Vagina (tissue), 2 donors: Measurements from ENCODE around the gene FAM53B. TPM values are rescaled to one million over a fixed set of nuclear protein-coding genes. Genes with fewer than 3 reads are reported as not detected.
A peak's percentile ranks its signal among the peaks of the same experiment; 100 is the strongest.

ENCODE experiments used
- DNase-seq, 2 donors: peaks; one replicate each; pipeline ENCODE4 v3.0.0-alpha.2; 2017; ENCODE audit errors: extremely low spot score in 2 of 2
- H3K27ac ChIP-seq: fragments of 200-600 bp; sonication (generic); one replicate; pipeline ENCODE4 v1.5.1; 2019
- H3K27me3 ChIP-seq: fragments of 200-600 bp; sonication (generic); one replicate; pipeline ENCODE4 v1.5.1; 2019
- H3K36me3 ChIP-seq, 2 donors: fragments of 200-600 bp; sonication (generic); one replicate each; pipeline ENCODE4 v1.5.1; 2017 to 2019
- H3K4me1 ChIP-seq: fragments of 200-600 bp; sonication (generic); one replicate; pipeline ENCODE4 v1.5.1; 2019
- H3K4me3 ChIP-seq, 2 donors: fragments of 200-600 bp; sonication (generic); 1 replicate in 1 of 2; 2 replicates in 1 of 2; pipeline ENCODE4 v1.5.1; 2016 to 2019
- H3K9me3 ChIP-seq: fragments of 200-600 bp; sonication (generic); one replicate; pipeline ENCODE4 v1.5.1; 2019
- CTCF ChIP-seq, 3 experiments: fragments of 450-650 bp in 2 of 3; fragments of 200-600 bp in 1 of 3; sonication (generic) in 1 of 3; IDR thresholded peaks; one replicate each; pipeline ENCODE4 v1.5.1; 2017 to 2019; ENCODE audit warnings: antibody characterized with exemption in 3 of 3, mild to moderate bottlenecking in 2 of 3, moderate library complexity in 2 of 3
- POLR2A ChIP-seq, 2 donors: fragments of 450-650 bp; IDR thresholded peaks; one replicate each; pipeline ENCODE4 v1.6.1; 2017; ENCODE audit warnings: antibody characterized with exemption in 2 of 2, mild to moderate bottlenecking in 2 of 2, moderate library complexity in 2 of 2
- POLR2AphosphoS5 ChIP-seq, 2 donors: sonication (generic); formaldehyde crosslinking; IDR thresholded peaks; one replicate each; pipeline ENCODE4 v1.9.0; 2017; ENCODE audit warnings: antibody characterized with exemption in 2 of 2, mild to moderate bottlenecking in 2 of 2, low read depth in 1 of 2; ENCODE audit not compliant: insufficient read depth in 1 of 2
- intact Hi-C: fragments of 100-400 bp; cut with DNase I; formaldehyde crosslinking; loops from one replicate; pipeline ENCODE4 v1.15.1; 2023
- total RNA-seq: library from RNA; depleted of rRNA; stranded (reverse); fragments of >200 nt; gene quantifications from one replicate; pipeline ENCODE4 v1.2.3, GENCODE V29; 2016

FAM53B gene
- total RNA-seq, 1 donor from 2014 or later = 35.1 TPM

DNA sequence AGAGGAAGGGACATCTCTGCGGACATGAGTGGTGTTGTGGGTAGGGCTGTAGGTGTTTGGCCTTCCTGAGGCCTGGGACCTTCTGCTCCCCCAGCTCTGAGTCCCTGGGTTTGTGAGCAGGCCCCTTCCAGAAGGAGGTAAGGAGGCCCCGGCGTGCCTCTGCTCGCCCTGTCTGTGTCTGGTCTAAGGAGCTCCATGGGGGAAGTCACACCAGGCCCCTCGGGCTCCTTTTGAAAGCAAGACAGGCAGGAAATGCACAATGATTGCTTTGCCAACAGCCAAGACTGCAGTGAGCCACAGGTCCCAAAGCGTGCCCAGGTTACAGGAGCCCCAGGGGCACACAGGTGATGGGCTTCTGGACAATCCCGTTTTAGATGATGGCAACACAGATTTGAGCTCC is 89.5 kb downstream of the FAM53B start:
- Histone ChIP-seq H3K36me3 (no peaks in the 10 kb centered on the region), H3K4me1 (peaks cover 81% of the 10 kb centered on the region), H3K27ac (peak overlapping the region; percentile 31), H3K4me3 (no peak overlapping the region), H3K27me3 (no peaks in the 10 kb centered on the region), H3K9me3 (no peaks in the 10 kb centered on the region)
- intact Hi-C loops = no loop called here
- no peak for DNase-seq
- TF ChIP-seq POLR2A (IDR thresholded peaks at IDR 0.05) = no peak
- TF ChIP-seq CTCF (IDR thresholded peaks at IDR 0.05) = no peak
- no peak for TF ChIP-seq POLR2AphosphoS5 (IDR thresholded peaks at IDR 0.05; ENCODE audit: insufficient read depth in 1 of 2, low read depth in 1 of 2)

GRCh38 chr10:124653811-124654651 is 90.1 kb downstream of the FAM53B start:
- H3K27me3 ChIP-seq = no peaks in the 10 kb centered on the region
- no peak for DNase-seq
- peak overlapping the region; percentile 61 for H3K27ac ChIP-seq
- H3K4me1 ChIP-seq = peaks cover 81% of the 10 kb centered on the region
- intact Hi-C loops = no loop called here
- H3K36me3 ChIP-seq = no peaks in the 10 kb centered on the region
- H3K4me3 ChIP-seq = no peak overlapping the region
- TF ChIP-seq POLR2A (IDR thresholded peaks at IDR 0.05) (no peak), POLR2AphosphoS5 (IDR thresholded peaks at IDR 0.05; ENCODE audit: insufficient read depth in 1 of 2, low read depth in 1 of 2) (peak; percentile 59 to 67)
- no peaks in the 10 kb centered on the region for H3K9me3 ChIP-seq

DNA sequence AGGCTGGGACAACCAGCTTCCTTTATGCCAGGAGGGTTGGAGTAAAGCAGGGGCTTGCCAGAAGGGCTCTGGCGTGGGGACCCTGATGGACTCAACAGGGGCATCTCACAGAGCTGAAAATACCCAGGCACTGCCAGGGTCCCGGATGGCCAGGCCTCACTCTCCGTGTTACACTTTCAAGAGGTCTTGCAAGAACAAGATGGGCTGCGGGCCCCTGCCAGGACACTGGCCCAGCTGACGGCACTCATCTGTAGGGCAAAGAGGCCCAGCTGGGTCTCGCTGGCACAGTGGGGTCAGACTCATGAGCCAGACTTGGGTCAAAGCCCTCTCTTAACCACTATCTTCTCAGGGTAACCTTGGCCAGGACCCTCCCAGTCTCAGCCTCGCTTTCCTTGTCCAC is 90.9 kb downstream of the FAM53B start:
- Histone ChIP-seq H3K9me3 (no peaks in the 10 kb centered on the region), H3K36me3 (no peaks in the 10 kb centered on the region), H3K4me1 (peaks cover 82% of the 10 kb centered on the region), H3K27ac (peak overlapping the region; percentile 61), H3K4me3 (no peak overlapping the region), H3K27me3 (no peaks in the 10 kb centered on the region)
- no peak for TF ChIP-seq CTCF (IDR thresholded peaks at IDR 0.05)
- no peak for TF ChIP-seq POLR2A (IDR thresholded peaks at IDR 0.05)
- no peak for TF ChIP-seq POLR2AphosphoS5 (IDR thresholded peaks at IDR 0.05; ENCODE audit: insufficient read depth in 1 of 2, low read depth in 1 of 2)
- DNase-seq = no peak
- intact Hi-C loops = no loop called here

DNA sequence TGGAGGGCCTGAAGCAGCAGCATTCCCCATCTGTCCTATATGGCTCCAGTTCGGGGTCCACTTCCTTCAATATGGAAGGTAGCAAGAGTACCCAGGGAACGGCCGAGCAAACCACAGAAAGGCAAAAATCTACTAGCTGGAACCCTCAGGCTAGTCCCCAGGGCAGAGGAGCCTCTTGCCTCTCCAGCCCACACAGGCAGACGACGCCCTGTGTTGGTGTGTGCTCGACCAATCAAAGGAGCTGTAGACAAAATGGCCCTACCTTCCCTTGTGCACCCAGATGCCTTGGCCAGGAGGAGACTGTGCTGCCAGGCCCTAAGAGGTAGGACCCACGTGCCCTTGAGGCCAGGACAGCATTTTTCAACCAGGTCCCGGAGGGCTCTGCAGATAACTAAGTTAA is 91.5 kb downstream of the FAM53B start:
- Histone ChIP-seq H3K36me3 (no peaks in the 10 kb centered on the region), H3K27me3 (no peaks in the 10 kb centered on the region), H3K9me3 (no peaks in the 10 kb centered on the region), H3K4me3 (no peak overlapping the region), H3K4me1 (peaks cover 82% of the 10 kb centered on the region), H3K27ac (peak overlapping the region; percentile 61)
- no peak for DNase-seq
- intact Hi-C loops = no loop called here
- TF ChIP-seq POLR2AphosphoS5 (IDR thresholded peaks at IDR 0.05; ENCODE audit: insufficient read depth in 1 of 2, low read depth in 1 of 2) (no peak), POLR2A (IDR thresholded peaks at IDR 0.05) (no peak)

DNA sequence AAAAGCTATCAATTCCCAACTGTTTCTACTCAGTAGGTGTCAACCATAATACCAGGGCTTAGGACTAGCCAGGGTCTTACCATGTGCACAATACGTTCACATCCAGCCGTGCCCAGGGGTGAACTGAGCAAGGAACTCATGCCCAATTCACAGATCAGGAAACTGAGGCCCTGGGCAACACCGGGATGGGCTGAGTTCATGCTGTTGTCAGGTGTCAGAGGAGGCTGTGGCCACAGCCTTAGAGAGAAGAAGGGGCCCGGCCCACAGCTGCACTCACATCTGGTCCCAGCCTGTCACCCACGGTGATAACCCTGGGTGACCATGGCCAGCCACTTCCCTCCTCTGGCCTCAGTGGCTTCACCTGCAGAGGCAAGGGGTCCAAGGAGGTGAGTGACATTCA is 92.0 kb downstream of the FAM53B start:
- Histone ChIP-seq H3K36me3 (no peaks in the 10 kb centered on the region), H3K4me1 (peaks cover 87% of the 10 kb centered on the region), H3K4me3 (no peak overlapping the region), H3K27me3 (no peaks in the 10 kb centered on the region), H3K9me3 (no peaks in the 10 kb centered on the region), H3K27ac (peak overlapping the region; percentile 61)
- no peak for TF ChIP-seq POLR2A (IDR thresholded peaks at IDR 0.05)
- no peak for TF ChIP-seq POLR2AphosphoS5 (IDR thresholded peaks at IDR 0.05; ENCODE audit: insufficient read depth in 1 of 2, low read depth in 1 of 2)
- TF ChIP-seq CTCF (IDR thresholded peaks at IDR 0.05) = no peak
- DNase-seq = no peak
- intact Hi-C loops = no loop called here

DNA sequence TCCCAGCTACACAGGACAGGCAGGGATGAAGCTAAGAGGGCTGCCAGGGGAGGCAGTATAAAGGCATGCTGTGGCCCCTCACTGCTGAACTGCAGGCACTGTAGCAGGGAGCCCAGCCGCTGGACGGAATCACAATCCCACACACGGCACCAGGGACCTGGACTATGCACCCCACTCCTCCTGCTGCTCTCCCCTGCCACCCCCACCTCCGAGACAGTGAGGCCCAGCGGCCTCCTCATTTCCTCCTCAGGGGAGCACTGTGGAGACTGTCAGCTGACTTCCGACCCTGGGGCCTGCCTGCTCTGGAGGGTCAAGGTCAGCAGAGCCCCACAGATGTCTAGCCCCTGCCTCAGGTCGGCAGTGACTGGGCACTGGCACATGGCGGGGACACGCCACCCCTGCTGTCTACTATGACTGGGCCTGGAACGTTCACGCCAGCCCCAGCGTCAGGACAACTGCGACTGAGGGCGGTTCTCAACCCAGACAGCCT is 92.7 kb downstream of the FAM53B start:
- Histone ChIP-seq H3K36me3 (no peaks in the 10 kb centered on the region), H3K4me1 (peaks cover 94% of the 10 kb centered on the region), H3K27ac (peak overlapping the region; percentile 42), H3K4me3 (no peak overlapping the region), H3K27me3 (no peaks in the 10 kb centered on the region), H3K9me3 (no peaks in the 10 kb centered on the region)
- TF ChIP-seq POLR2A (IDR thresholded peaks at IDR 0.05) = no peak
- no peak for TF ChIP-seq CTCF (IDR thresholded peaks at IDR 0.05)
- no peak for TF ChIP-seq POLR2AphosphoS5 (IDR thresholded peaks at IDR 0.05; ENCODE audit: insufficient read depth in 1 of 2, low read depth in 1 of 2)
- no peak for DNase-seq
- intact Hi-C loops = no loop called here
